ENCODE results near the gene ERVW-1. TPM values are rescaled to one million over a fixed set of nuclear protein-coding genes. Genes with fewer than 3 reads are reported as not detected.

Gene ERVW-1
- total and polyA plus RNA-seq, 2 of the 13 experiments (the other 11 are each of a cell fraction or from before 2014, with no cell fraction given) = not detected

DNA sequence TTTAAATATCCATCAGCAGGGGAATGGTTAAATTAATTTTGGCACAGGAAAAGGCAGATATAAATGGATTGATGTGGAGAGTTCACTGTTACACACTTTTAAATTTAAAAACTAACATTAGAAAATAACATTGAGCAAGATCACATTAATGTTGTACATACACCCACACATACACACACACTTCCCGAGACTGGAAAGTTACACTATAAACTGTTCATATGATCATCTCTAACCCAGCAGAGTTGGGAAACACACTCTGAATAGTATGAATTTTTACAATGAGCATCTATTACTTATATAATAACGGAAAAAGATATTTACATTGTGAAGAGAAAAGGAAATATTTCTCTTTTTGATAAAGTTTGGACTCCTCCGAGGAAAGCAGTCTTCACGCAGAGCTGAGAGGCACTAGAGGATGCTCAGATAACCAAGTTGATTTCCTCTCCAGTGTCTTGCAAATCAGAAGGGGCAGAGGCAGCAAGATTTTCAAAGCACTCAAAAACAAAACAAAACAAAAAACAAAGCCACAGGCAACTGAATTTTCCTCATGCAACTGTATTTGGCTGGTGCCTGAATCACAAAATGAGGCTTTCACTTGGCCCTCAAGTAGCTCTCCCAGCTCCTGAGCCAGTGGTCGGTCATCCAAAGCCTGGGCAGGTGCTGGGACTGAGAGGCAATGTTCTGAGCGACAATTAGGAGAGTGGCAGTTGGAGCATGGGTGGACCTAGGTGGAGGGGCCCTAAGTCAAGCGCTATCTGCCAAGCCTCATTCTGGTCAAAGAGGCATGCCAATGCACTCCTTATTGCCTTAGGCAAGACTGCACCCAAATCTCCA, 40.9 kb downstream of the ERVW-1 start:
- H3K27ac ChIP-seq (ENCODE audit: extremely low read length, insufficient read depth, low read length) = no peak overlapping the region
- ATAC-seq = no peak
- H3K4me3 ChIP-seq (replicated peaks in 1 of 3; ENCODE audit: insufficient read depth in 1 of 3, low read depth in 2 of 3, low read length in 3 of 3) = no peak overlapping the region
- no peaks in the 10 kb centered on the region for H4K20me1 ChIP-seq (ENCODE audit: insufficient read depth, low read length)
- intact Hi-C loops (cut with micrococcal nuclease; ENCODE audit: unreplicated experiment) = no loop called here
- H3K9ac ChIP-seq (ENCODE audit: insufficient read depth, low read depth, low read length) = no peak overlapping the region
- H3K36me3 ChIP-seq (replicated peaks in 1 of 2; ENCODE audit: control insufficient read depth in 1 of 2, insufficient read depth in 2 of 2, low read length in 2 of 2) = no peaks in the 10 kb centered on the region
- no peak for FAIRE-seq
- H3K9me3 ChIP-seq (ENCODE audit: low read length) = no peaks in the 10 kb centered on the region
- H3K27me3 ChIP-seq (ENCODE audit: control insufficient read depth in 1 of 2, insufficient read depth in 2 of 2, low read length in 2 of 2) = peaks cover 0 to 3% of the 10 kb centered on the region in 2 experiments; a peak in 1 of 5 replicates
- 55% methylated on average over 5 of the region's 7 CpGs for WGBS (ENCODE audit: low lambda C conversion rate)
- TF ChIP-seq, protein P1, sequence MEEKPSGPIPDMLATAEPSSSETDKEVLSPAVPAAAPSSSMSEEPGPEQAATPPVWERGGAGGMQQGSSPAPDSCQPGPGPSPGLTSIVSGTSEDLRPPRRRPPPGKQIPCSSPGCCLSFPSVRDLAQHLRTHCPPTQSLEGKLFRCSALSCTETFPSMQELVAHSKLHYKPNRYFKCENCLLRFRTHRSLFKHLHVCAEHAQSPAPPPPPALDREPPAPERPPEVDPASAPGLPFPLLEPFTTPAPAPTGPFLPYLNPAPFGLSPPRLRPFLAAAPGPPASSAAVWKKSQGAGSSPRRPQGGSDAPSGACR (CRISPR knock-in tag; IDR thresholded peaks at IDR 0.05) = no peak
- no peak for TF ChIP-seq NCOA5 (CRISPR knock-in tag; IDR thresholded peaks at IDR 0.05)
- no peak for TF ChIP-seq HDAC6 (IDR thresholded peaks at IDR 0.05; ENCODE audit: low read depth, low read length)
- TF ChIP-seq ZMAT3 (CRISPR knock-in tag; conservative IDR thresholded peaks at IDR 0.05) = no peak
- no peak for TF ChIP-seq RCOR2 (CRISPR knock-in tag; IDR thresholded peaks at IDR 0.05)
- H2AFZ ChIP-seq (ENCODE audit: low read length) = no peak overlapping the region
- H3K79me2 ChIP-seq (ENCODE audit: insufficient read depth, low read length) = no peaks in the 10 kb centered on the region
- peaks cover 1% of the 10 kb centered on the region for H3K4me1 ChIP-seq (ENCODE audit: insufficient read depth, low read length)
- in situ Hi-C loops (cut with HindIII; ENCODE audit: extremely low pct_ligation_motif_present, low pct_unique_long_range_greater_than_20kb) = loop anchor here (25.0 kb wide), 1 partner anchor 625 kb away; no protein-coding TSS in a partner anchor
- DNase-seq (ENCODE audit: low spot score) = no peak
- BruUV-seq (replicated peaks) = no TSS peak
- no peak overlapping the region for H3K4me2 ChIP-seq (ENCODE audit: low read depth, low read length)
- CTCF ChIA-PET (ENCODE audit: low intra/inter-chr PET ratio, low total read pairs) = no interaction called here
- POLR2A ChIA-PET = no interaction called here

DNA sequence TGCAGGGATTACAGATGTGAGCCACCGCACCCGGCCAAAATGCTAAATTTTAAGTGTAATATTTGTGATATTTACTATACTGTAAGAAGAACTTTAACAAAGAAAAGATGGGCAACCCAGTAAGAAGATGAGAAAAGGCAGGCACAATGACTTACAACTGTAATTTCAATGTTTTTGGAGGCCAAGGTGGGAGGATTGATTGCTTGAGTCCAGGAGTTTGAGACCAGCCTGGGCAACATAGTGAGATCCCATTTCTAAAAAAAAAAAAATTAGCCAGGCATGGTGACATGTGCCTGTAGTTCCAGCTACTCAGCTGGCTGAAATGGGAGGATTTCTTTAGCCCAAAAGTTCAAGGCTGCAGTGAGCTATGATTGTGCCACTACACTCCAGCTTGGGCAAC, 42.2 kb downstream of the ERVW-1 start:
- H3K27ac ChIP-seq (ENCODE audit: extremely low read length, insufficient read depth, low read length) = no peak overlapping the region
- H4K20me1 ChIP-seq (ENCODE audit: insufficient read depth, low read length) = no peaks in the 10 kb centered on the region
- POLR2A ChIA-PET = no interaction called here
- H3K4me1 ChIP-seq (ENCODE audit: insufficient read depth, low read length) = no peaks in the 10 kb centered on the region
- no peaks in the 10 kb centered on the region for H3K36me3 ChIP-seq (replicated peaks in 1 of 2; ENCODE audit: control insufficient read depth in 1 of 2, insufficient read depth in 2 of 2, low read length in 2 of 2)
- whole genome bisulfite sequencing (ENCODE audit: low lambda C conversion rate) = 85% methylated on average over 2 of the region's 2 CpGs
- H3K4me2 ChIP-seq (ENCODE audit: low read depth, low read length) = no peak overlapping the region
- in situ Hi-C loops (cut with HindIII; ENCODE audit: extremely low pct_ligation_motif_present, low pct_unique_long_range_greater_than_20kb) = loop anchor here (25.0 kb wide), 1 partner anchor 627 kb away; no protein-coding TSS in a partner anchor
- FAIRE-seq = no peak
- H2AFZ ChIP-seq (ENCODE audit: low read length) = no peak overlapping the region
- intact Hi-C loops (cut with micrococcal nuclease; ENCODE audit: unreplicated experiment) = no loop called here
- no peak overlapping the region for H3K4me3 ChIP-seq (replicated peaks in 1 of 3; ENCODE audit: insufficient read depth in 1 of 3, low read depth in 2 of 3, low read length in 3 of 3)
- BruUV-seq (replicated peaks) = no TSS peak
- H3K79me2 ChIP-seq (ENCODE audit: insufficient read depth, low read length) = no peaks in the 10 kb centered on the region
- peaks cover 0 to 3% of the 10 kb centered on the region in 2 experiments; a peak in 1 of 5 replicates for H3K27me3 ChIP-seq (ENCODE audit: control insufficient read depth in 1 of 2, insufficient read depth in 2 of 2, low read length in 2 of 2)
- no peak for TF ChIP-seq ZNF251 (CRISPR knock-in tag; IDR thresholded peaks at IDR 0.05)
- CTCF ChIA-PET (ENCODE audit: low intra/inter-chr PET ratio, low total read pairs) = no interaction called here
- no peaks in the 10 kb centered on the region for H3K9me3 ChIP-seq (ENCODE audit: low read length)
- DNase-seq (ENCODE audit: low spot score) = no peak
- no peak overlapping the region for H3K9ac ChIP-seq (ENCODE audit: insufficient read depth, low read depth, low read length)
- ATAC-seq = no peak
